ENCODE data around the gene CACNB1. TPM values are rescaled to one million over a fixed set of nuclear protein-coding genes. Genes with fewer than 3 reads are reported as not detected.

CACNB1 gene
- total RNA-seq, 1 donor from 2014 or later = 16.9 TPM

DNA sequence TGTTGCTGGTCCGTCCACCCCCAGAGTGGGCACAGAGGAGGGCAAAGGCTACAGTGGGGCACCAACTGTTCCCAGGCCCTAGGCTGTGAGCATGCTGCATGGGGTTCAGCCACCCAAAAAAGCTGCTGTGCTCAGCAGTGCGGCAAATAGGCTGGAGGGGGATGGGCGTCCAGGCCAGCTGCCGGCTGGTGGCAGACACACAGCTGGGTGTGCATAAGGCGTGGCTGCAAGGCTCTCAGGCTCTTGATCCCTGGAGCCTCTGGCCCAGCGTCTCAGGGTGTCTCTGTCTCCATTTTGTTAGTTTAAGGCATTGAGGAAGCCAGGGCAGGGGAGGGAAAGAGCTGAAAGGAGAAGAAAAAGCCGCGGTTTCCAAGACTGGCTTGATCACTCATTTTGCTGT lies 11.4 kb upstream of the CACNB1 start:
- intact Hi-C loops (cut with DNase I) = no loop called here
- no peak for DNase-seq (ENCODE audit: low spot score)
- ATAC-seq = peak; percentile 27

- ATAC-seq (no peak), DNase-seq (ENCODE audit: low spot score) (no peak)
- intact Hi-C loops (cut with DNase I) = no loop called here
Measured at GRCh38 chr17:39208136-39208535, 10.7 kb upstream of the CACNB1 start.

- intact Hi-C loops (cut with DNase I) = no loop called here
- DNase-seq (ENCODE audit: low spot score) (no peak), ATAC-seq (no peak)
Measured at GRCh38 chr17:39205112-39205526, 7.7 kb upstream of the CACNB1 start.

- intact Hi-C loops (cut with DNase I) = no loop called here
- DNase-seq (ENCODE audit: low spot score) = no peak
- ATAC-seq = no peak
Measured at GRCh38 chr17:39204245-39204644, 6.8 kb upstream of the CACNB1 start.

GRCh38 chr17:39200957-39201510 lies 3.6 kb upstream of the CACNB1 start:
- no peak for ATAC-seq
- intact Hi-C loops (cut with DNase I) = no loop called here
- no peak for DNase-seq (ENCODE audit: low spot score)

GRCh38 chr17:39200070-39200879 lies 2.8 kb upstream of the CACNB1 start, which contains the start of gene RPL19:
RPL19 (plus strand) TSS chr17:39200283; CDS start chr17:39200345, 62 bp downstream.
- peak; percentile 89 for DNase-seq (ENCODE audit: low spot score)
- intact Hi-C loops (cut with DNase I) = no loop called here

DNA sequence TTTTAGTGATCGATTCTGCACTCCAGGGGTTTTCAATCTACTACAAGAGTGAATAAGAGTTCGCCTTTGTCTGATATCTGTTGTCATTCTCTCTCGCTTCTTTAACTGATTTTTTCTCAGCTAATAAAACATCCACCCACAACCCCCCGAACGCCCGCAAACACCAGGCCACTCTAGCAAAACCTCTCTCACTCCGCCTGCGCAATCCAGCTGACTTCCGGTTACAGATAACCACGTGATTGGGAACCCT lies 2.3 kb upstream of the CACNB1 start:
- peak; percentile 92 for ATAC-seq
- intact Hi-C loops (cut with DNase I) = no loop called here
- peak; percentile 93 for DNase-seq (ENCODE audit: low spot score)

More at GRCh38 chr17:39200070-39200879, 2.8 kb upstream of the CACNB1 start, which contains the start of gene RPL19:
- peak; percentile 83 for ATAC-seq

- intact Hi-C loops (cut with DNase I) = no loop called here
- ATAC-seq (no peak), DNase-seq (ENCODE audit: low spot score) (no peak)
Measured at GRCh38 chr17:39198186-39198566, 707 bp upstream of the CACNB1 start.

GRCh38 chr17:39196808-39197291 lies 619 bp downstream of the CACNB1 start:
- intact Hi-C loops (cut with DNase I) = no loop called here
- DNase-seq (ENCODE audit: low spot score) (no peak), ATAC-seq (no peak)

DNA sequence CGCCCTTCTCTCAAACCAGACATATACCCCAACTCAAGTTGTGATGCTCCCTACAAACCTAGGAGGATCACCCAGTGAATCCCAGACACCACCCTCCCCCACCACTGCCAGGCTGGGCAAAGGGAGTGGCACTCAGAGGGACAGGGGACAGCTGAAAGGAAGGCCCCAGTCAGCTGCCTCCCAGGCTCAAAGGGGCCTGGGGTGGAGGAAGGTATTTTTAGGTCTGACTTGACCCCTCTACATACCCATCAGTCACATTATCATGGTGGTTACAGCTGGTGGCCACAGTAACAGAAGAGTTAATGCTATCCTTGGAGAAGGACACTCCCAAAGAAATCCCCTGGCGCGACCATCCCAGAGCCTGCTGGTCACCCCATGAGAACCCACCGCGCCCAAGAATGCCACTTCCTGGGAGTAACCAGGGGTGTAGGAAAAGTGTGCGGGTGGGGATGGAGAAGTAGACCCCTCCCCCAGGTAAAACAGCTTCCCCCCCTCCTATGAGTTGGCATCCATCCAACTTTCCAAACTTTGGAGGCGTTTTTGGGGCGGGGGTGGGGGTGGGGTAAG lies 1.1 kb downstream of the CACNB1 start:
- intact Hi-C loops (cut with DNase I) = no loop called here
- no peak for DNase-seq (ENCODE audit: low spot score)
- no peak for ATAC-seq

GRCh38 chr17:39195568-39196160 lies 1.8 kb downstream of the CACNB1 start:
- intact Hi-C loops (cut with DNase I) = no loop called here
- ATAC-seq = no peak

DNA sequence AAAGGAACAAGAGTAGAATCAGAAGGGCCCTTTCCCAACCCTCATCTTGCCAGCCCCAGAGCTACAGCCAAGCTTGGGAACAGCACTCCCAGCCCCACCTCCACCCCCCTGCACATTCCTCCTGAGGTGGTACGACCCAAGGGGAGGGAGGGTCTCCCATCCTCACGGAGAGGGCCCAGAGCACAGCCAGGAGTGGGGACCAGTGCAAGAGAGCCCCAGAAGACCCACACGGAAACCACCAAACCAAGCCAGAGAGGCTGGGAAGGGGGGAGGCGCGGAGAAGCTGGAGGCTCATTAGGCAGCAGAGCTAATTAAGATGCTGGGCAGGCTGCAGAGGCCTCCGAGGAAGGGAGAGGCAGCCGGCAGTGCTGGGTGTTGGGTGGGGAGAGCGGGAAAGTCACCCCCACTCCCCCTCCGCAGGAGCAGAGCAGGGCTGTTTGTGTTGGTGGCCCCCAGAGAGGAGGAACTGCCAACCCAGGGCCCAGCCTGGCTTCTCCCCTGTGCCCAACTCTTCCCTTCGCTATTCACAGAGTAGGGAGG lies 2.4 kb downstream of the CACNB1 start:
- ATAC-seq (no peak), DNase-seq (ENCODE audit: low spot score) (no peak)
- intact Hi-C loops (cut with DNase I) = no loop called here

More at GRCh38 chr17:39195568-39196160, 1.8 kb downstream of the CACNB1 start:
- no peak for DNase-seq (ENCODE audit: low spot score)

DNA sequence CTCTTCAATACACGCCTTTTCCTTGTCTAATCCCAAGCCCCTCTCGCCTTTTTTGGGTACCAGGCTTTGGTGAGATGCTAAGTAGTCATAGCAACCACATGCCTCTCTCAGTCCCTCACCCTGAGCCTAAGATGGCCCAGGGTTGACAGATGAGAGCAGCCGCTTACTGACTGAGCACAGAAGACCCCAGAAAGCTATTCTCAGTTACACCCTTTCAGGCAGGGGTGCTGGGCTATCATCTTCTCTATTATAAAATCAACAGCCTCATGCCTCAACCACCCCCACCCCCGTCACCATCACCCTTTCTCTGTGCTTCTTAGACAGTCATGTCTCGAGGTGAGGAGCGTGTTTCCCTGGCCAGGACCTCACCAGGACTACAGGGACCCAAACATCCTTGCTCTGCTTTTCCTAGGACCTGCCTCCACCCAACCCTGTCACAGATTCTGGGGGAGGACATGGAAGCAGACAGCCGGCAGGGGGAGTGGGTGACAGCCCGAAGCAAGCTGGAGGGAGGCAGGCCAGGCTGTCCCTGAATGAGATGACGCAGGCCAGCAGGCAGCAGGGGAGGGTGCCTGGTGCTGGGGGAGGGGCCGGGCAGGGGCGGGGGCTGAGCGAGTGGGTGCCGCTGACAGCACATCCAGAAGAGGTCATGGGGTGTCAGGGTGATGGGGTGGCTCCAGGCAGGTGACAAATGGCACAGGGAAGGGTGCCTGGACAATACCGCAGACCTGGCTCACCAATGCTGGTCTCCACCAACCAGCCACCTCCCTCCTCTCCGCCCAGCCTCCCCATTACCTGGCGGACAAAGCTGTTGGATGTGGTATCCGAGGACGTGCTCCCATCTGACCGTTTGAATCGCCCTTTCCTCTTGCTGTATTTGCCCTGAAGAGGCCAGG lies 3.1 kb downstream of the CACNB1 start:
- no peak for DNase-seq (ENCODE audit: low spot score)
- intact Hi-C loops (cut with DNase I) = no loop called here
- peak; percentile 31 for ATAC-seq

GRCh38 chr17:39193346-39193745 lies 4.1 kb downstream of the CACNB1 start:
- ATAC-seq (no peak), DNase-seq (ENCODE audit: low spot score) (no peak)
- intact Hi-C loops (cut with DNase I) = no loop called here

DNA sequence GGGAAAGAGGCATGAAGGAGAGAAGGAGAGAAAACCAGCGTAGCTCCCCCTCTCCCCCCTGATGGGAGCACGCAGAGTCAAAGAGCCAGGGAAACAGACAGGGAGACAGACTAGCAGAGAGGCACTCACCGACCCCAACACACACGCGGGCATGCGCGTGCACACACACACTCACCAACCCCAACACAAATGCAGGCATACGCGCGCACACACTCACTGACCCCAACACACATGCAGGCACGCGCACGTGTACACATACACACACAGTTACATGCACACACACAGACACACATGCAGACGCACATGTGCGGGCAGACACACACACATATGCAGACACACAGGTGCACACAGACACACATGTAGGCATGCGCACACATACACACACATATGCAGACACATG lies 4.6 kb downstream of the CACNB1 start:
- ATAC-seq = no peak
- intact Hi-C loops (cut with DNase I) = no loop called here
- no peak for DNase-seq (ENCODE audit: low spot score)

DNA sequence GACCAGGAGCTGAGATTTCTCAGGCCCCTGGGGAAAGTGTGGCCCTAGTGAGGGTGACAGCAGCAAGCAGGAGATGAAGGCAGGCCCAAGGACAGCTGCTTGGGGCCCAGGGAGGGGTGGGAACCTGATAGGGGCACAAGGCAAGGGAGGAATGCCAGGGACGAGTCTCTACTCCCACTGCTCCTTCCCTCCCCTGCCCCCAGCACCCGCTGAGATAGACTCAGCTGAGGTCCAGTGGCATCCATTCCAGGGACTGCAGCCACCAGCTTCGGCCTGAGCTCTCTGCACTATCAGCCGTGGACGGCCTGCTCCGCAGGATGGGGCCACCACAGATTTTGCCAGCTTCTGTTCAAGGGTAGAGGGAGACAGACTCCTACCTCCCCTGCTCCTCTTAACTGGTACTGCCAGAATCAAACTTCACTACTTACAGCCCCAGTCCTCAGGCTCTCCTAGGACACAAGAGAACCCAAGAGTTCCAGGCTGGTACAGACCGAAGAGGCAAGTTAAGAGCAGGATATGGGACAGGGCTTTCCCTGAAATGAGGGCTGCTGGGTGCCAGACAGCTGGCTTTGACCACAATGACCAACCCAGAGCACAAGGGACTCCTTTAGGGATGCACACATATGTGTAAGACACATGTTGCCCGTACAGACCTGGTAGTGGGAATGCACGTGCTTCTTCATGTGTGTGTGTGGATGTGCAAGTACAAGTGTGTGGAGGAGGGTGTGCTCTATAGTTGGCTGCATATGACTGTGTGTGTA lies 5.5 kb downstream of the CACNB1 start:
- intact Hi-C loops (cut with DNase I) = no loop called here
- ATAC-seq = no peak
- no peak for DNase-seq (ENCODE audit: low spot score)

- ATAC-seq (no peak), DNase-seq (ENCODE audit: low spot score) (no peak)
- intact Hi-C loops (cut with DNase I) = no loop called here
Measured at GRCh38 chr17:39187152-39187830, 10.2 kb downstream of the CACNB1 start.
